Measurements from ENCODE around the gene MBD3L1.

MBD3L1 gene

GRCh38 chr19:8832132-8833021 lies at the start of gene MBD3L1, which contains the start of gene ZNF558:
TSS of gene MBD3L1 (plus strand) at chr19:8832377. CDS start at chr19:8842679, 10,302 bp downstream.
TSS of gene ZNF558 (minus strand) at chr19:8832304. CDS start at chr19:8822659, 9,645 bp downstream.
- DNase-seq = peak; percentile 97

GRCh38 chr19:8794823-8795222 lies 37.4 kb upstream of the MBD3L1 start:
- no peak for DNase-seq

- no peak for DNase-seq
Observed at GRCh38 chr19:8806661-8807060, 25.5 kb upstream of the MBD3L1 start.

- no peak for DNase-seq
Observed at GRCh38 chr19:8811315-8812172, 20.6 kb upstream of the MBD3L1 start.

GRCh38 chr19:8814176-8814575 lies 18.0 kb upstream of the MBD3L1 start:
- no peak for DNase-seq

GRCh38 chr19:8815780-8816179 lies 16.4 kb upstream of the MBD3L1 start:
- DNase-seq = no peak

GRCh38 chr19:8820234-8820633 lies 11.9 kb upstream of the MBD3L1 start:
- no peak for DNase-seq

- DNase-seq = no peak
Observed at GRCh38 chr19:8821748-8822241, 10.4 kb upstream of the MBD3L1 start.

GRCh38 chr19:8826371-8826770 lies 5.8 kb upstream of the MBD3L1 start:
- peak; percentile 14 for DNase-seq

- DNase-seq = no peak
Observed at GRCh38 chr19:8827277-8827676, 4.9 kb upstream of the MBD3L1 start.

- no peak for DNase-seq
Observed at GRCh38 chr19:8831373-8831772, 804 bp upstream of the MBD3L1 start.

- DNase-seq = no peak
Observed at GRCh38 chr19:8831832-8832131, 395 bp upstream of the MBD3L1 start.

GRCh38 chr19:8835446-8835845 lies 3.3 kb downstream of the MBD3L1 start:
- no peak for DNase-seq

GRCh38 chr19:8835877-8836276 lies 3.7 kb downstream of the MBD3L1 start:
- no peak for DNase-seq

- DNase-seq = no peak
Observed at GRCh38 chr19:8840708-8841107, 8.5 kb downstream of the MBD3L1 start.

- no peak for DNase-seq
Observed at GRCh38 chr19:8846819-8847218, 14.6 kb downstream of the MBD3L1 start.

GRCh38 chr19:8849232-8849631 lies 17.1 kb downstream of the MBD3L1 start:
- DNase-seq = no peak

- DNase-seq = no peak
Observed at GRCh38 chr19:8850488-8850887, 18.3 kb downstream of the MBD3L1 start.

GRCh38 chr19:8858260-8858659 lies 26.1 kb downstream of the MBD3L1 start:
- DNase-seq = no peak

GRCh38 chr19:8866344-8866743 lies 34.2 kb downstream of the MBD3L1 start:
- no peak for DNase-seq

GRCh38 chr19:8877854-8878705 lies 45.9 kb downstream of the MBD3L1 start:
- DNase-seq = no peak

- DNase-seq = no peak
Observed at GRCh38 chr19:8880868-8881488, 48.8 kb downstream of the MBD3L1 start.

All from RPMI8226 (cell line).